Measurements from ENCODE around the gene SYNE2. TPM values are rescaled to one million over a fixed set of nuclear protein-coding genes. Genes with fewer than 3 reads are reported as not detected.
A peak's percentile ranks its signal among the peaks of the same experiment; 100 is the strongest.
"Not testable (repeated sequence)": the region's sequence is repeated elsewhere in the genome, so short reads cannot be mapped to it uniquely, and the experiment has no call there.

The SYNE2 gene
- total RNA-seq, 1 donor from 2014 or later = 81.4 TPM

- H3K27me3 ChIP-seq (ENCODE audit: control insufficient read depth in 3 of 3, insufficient read depth in 3 of 3, low read length in 3 of 3); H3K4me3 ChIP-seq (ENCODE audit: low read length in 3 of 3); H3K27ac ChIP-seq (ENCODE audit: low read depth, low read length); H3K9ac ChIP-seq (ENCODE audit: low read depth in 1 of 3, low read length in 3 of 3); H3K9me3 ChIP-seq (ENCODE audit: control insufficient read depth in 3 of 3, low read length in 3 of 3): not testable (repeated sequence)
- Histone ChIP-seq H3K36me3 (ENCODE audit: control insufficient read depth in 3 of 3, insufficient read depth in 3 of 3, low read length in 3 of 3) (peaks cover 39 to 46% (median 41%) of the 10 kb centered on the region in 3 donors), H3K4me1 (ENCODE audit: control insufficient read depth in 3 of 3, insufficient read depth in 3 of 3, low read length in 3 of 3) (peaks cover 19 to 42% (median 22%) of the 10 kb centered on the region in 3 donors)
Observed at GRCh38 chr14:64210912-64211311, 358.1 kb downstream of the SYNE2 start.

DNA sequence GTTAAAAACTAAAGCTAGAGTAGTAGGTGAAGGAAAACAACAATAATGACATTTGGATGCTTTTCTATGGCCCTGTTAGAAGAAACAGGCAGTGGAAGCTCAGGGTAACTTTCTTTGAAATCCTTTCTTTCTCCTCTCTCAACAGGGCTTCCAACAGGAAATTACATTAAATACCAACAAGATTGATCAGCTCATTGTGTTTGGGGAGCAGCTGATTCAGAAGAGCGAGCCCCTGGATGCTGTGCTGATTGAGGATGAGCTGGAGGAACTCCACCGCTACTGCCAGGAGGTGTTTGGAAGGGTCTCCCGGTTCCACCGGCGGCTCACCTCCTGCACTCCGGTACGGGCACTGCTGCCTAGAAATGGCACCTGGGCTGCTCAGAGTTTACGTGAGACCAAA is 359.9 kb downstream of the SYNE2 start:
- H3K4me3 ChIP-seq (ENCODE audit: low read length in 3 of 3) = no peak overlapping the region
- H3K27me3 ChIP-seq (ENCODE audit: control insufficient read depth in 3 of 3, insufficient read depth in 3 of 3, low read length in 3 of 3) = no peaks in the 10 kb centered on the region
- H3K4me1 ChIP-seq (ENCODE audit: control insufficient read depth in 3 of 3, insufficient read depth in 3 of 3, low read length in 3 of 3) = peaks cover 25 to 56% (median 30%) of the 10 kb centered on the region in 3 donors
- peaks cover 53 to 63% (median 55%) of the 10 kb centered on the region in 3 donors for H3K36me3 ChIP-seq (ENCODE audit: control insufficient read depth in 3 of 3, insufficient read depth in 3 of 3, low read length in 3 of 3)
- H3K27ac ChIP-seq (ENCODE audit: low read depth, low read length) = peak overlapping the region; percentile 94
- no peak overlapping the region for H3K9ac ChIP-seq (ENCODE audit: low read depth in 1 of 3, low read length in 3 of 3)
- H3K9me3 ChIP-seq (ENCODE audit: control insufficient read depth in 3 of 3, low read length in 3 of 3) = no peaks in the 10 kb centered on the region

GRCh38 chr14:64213086-64213485 is 360.3 kb downstream of the SYNE2 start:
- no peaks in the 10 kb centered on the region for H3K9me3 ChIP-seq (ENCODE audit: control insufficient read depth in 3 of 3, low read length in 3 of 3)
- H3K4me1 ChIP-seq (ENCODE audit: control insufficient read depth in 3 of 3, insufficient read depth in 3 of 3, low read length in 3 of 3) = peaks cover 28 to 60% (median 34%) of the 10 kb centered on the region in 3 donors
- no peak overlapping the region for H3K9ac ChIP-seq (ENCODE audit: low read depth in 1 of 3, low read length in 3 of 3)
- no peaks in the 10 kb centered on the region for H3K27me3 ChIP-seq (ENCODE audit: control insufficient read depth in 3 of 3, insufficient read depth in 3 of 3, low read length in 3 of 3)
- peaks cover 52 to 63% (median 57%) of the 10 kb centered on the region in 3 donors for H3K36me3 ChIP-seq (ENCODE audit: control insufficient read depth in 3 of 3, insufficient read depth in 3 of 3, low read length in 3 of 3)
- H3K27ac ChIP-seq (ENCODE audit: low read depth, low read length) = peak overlapping the region; percentile 94
- H3K4me3 ChIP-seq (ENCODE audit: low read length in 3 of 3) = peak overlapping the region in 2 of 3 donors; percentile 5 to 6

DNA sequence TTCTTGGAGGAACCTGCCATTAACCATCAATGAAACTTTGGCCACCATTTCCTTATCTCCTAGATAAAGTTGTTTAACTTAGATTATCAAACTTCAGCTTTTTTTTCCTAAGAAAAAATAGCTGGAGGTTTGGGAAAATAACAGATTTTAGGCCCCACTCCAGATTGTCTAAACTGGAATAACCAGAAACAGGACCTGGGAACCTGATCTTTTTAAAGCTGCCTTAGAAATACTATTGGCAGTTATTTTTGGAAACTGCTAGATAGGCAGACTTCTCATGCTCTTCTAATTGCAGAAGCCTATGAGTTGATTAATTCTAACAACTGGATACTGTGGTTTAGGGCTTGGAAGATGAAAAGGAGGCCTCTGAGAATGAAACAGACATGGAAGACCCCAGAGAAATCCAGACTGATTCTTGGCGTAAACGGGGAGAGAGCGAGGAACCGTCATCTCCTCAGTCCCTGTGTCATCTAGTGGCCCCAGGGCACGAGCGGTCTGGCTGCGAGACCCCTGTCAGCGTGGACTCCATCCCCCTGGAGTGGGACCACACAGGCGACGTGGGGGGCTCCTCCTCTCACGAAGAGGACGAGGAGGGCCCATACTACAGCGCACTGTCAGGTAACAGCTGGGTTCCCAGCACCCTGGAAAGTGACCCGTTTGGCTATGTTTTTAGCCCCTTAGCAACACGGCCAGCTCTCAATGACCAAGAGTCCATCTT is 361.2 kb downstream of the SYNE2 start:
- Histone ChIP-seq H3K27ac (ENCODE audit: low read depth, low read length) (peak overlapping the region; percentile 94), H3K4me3 (ENCODE audit: low read length in 3 of 3) (peak overlapping the region; percentile 83 to 88 (median 87)), H3K9me3 (ENCODE audit: control insufficient read depth in 3 of 3, low read length in 3 of 3) (no peaks in the 10 kb centered on the region), H3K4me1 (ENCODE audit: control insufficient read depth in 3 of 3, insufficient read depth in 3 of 3, low read length in 3 of 3) (peaks cover 35 to 60% (median 38%) of the 10 kb centered on the region in 3 donors), H3K9ac (ENCODE audit: low read depth in 1 of 3, low read length in 3 of 3) (peak overlapping the region; percentile 82 to 92 (median 84)), H3K36me3 (ENCODE audit: control insufficient read depth in 3 of 3, insufficient read depth in 3 of 3, low read length in 3 of 3) (peaks cover 48 to 63% (median 63%) of the 10 kb centered on the region in 3 donors), H3K27me3 (ENCODE audit: control insufficient read depth in 3 of 3, insufficient read depth in 3 of 3, low read length in 3 of 3) (no peaks in the 10 kb centered on the region)

GRCh38 chr14:64215274-64215673 is 362.5 kb downstream of the SYNE2 start:
- Histone ChIP-seq H3K36me3 (ENCODE audit: control insufficient read depth in 3 of 3, insufficient read depth in 3 of 3, low read length in 3 of 3) (peaks cover 51 to 66% (median 64%) of the 10 kb centered on the region in 3 donors), H3K9me3 (ENCODE audit: control insufficient read depth in 3 of 3, low read length in 3 of 3) (no peaks in the 10 kb centered on the region), H3K4me1 (ENCODE audit: control insufficient read depth in 3 of 3, insufficient read depth in 3 of 3, low read length in 3 of 3) (peaks cover 35 to 60% (median 38%) of the 10 kb centered on the region in 3 donors), H3K9ac (ENCODE audit: low read depth in 1 of 3, low read length in 3 of 3) (peak overlapping the region; percentile 82 to 92 (median 84)), H3K27ac (ENCODE audit: low read depth, low read length) (peak overlapping the region; percentile 94), H3K4me3 (ENCODE audit: low read length in 3 of 3) (peak overlapping the region; percentile 83 to 88 (median 87)), H3K27me3 (ENCODE audit: control insufficient read depth in 3 of 3, insufficient read depth in 3 of 3, low read length in 3 of 3) (no peaks in the 10 kb centered on the region)

GRCh38 chr14:64215978-64216377 is 363.2 kb downstream of the SYNE2 start:
- Histone ChIP-seq H3K9ac (ENCODE audit: low read depth in 1 of 3, low read length in 3 of 3) (peak overlapping the region; percentile 82 to 92 (median 84)), H3K9me3 (ENCODE audit: control insufficient read depth in 3 of 3, low read length in 3 of 3) (no peaks in the 10 kb centered on the region), H3K36me3 (ENCODE audit: control insufficient read depth in 3 of 3, insufficient read depth in 3 of 3, low read length in 3 of 3) (peaks cover 57 to 69% (median 65%) of the 10 kb centered on the region in 3 donors), H3K27ac (ENCODE audit: low read depth, low read length) (peak overlapping the region; percentile 94), H3K27me3 (ENCODE audit: control insufficient read depth in 3 of 3, insufficient read depth in 3 of 3, low read length in 3 of 3) (no peaks in the 10 kb centered on the region), H3K4me1 (ENCODE audit: control insufficient read depth in 3 of 3, insufficient read depth in 3 of 3, low read length in 3 of 3) (peaks cover 38 to 62% (median 43%) of the 10 kb centered on the region in 3 donors), H3K4me3 (ENCODE audit: low read length in 3 of 3) (peak overlapping the region; percentile 83 to 88 (median 87))

DNA sequence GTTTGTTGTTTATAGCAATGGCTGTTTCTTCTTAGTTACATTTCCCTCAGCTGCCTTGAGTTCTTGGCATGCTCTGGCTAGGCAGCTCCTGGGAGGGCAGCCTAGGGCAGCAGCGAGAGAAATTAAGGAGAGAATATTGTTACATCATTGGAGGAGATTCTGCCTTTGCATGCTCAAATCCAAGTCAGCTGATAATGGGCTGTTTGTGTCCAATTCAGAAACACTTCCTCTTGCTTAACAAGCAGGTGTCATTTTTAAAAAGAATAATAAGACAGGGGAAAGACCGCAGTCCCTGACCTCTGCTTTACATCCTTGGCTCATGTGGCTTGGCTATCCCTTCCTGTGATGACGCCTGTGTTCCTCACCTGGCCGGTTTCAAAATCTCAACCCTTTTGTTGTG is 364.5 kb downstream of the SYNE2 start:
- Histone ChIP-seq H3K27ac (ENCODE audit: low read depth, low read length) (peak overlapping the region; percentile 94), H3K4me3 (ENCODE audit: low read length in 3 of 3) (peak overlapping the region; percentile 83 to 88 (median 87)), H3K9me3 (ENCODE audit: control insufficient read depth in 3 of 3, low read length in 3 of 3) (no peaks in the 10 kb centered on the region), H3K27me3 (ENCODE audit: control insufficient read depth in 3 of 3, insufficient read depth in 3 of 3, low read length in 3 of 3) (no peaks in the 10 kb centered on the region), H3K4me1 (ENCODE audit: control insufficient read depth in 3 of 3, insufficient read depth in 3 of 3, low read length in 3 of 3) (peaks cover 49 to 67% (median 53%) of the 10 kb centered on the region in 3 donors), H3K9ac (ENCODE audit: low read depth in 1 of 3, low read length in 3 of 3) (peak overlapping the region in 2 of 3 donors; percentile 82 to 92), H3K36me3 (ENCODE audit: control insufficient read depth in 3 of 3, insufficient read depth in 3 of 3, low read length in 3 of 3) (peaks cover 56 to 75% (median 74%) of the 10 kb centered on the region in 3 donors)

GRCh38 chr14:64217834-64218233 is 365.0 kb downstream of the SYNE2 start:
- peaks cover 59 to 77% (median 73%) of the 10 kb centered on the region in 3 donors for H3K36me3 ChIP-seq (ENCODE audit: control insufficient read depth in 3 of 3, insufficient read depth in 3 of 3, low read length in 3 of 3)
- peak overlapping the region; percentile 3 to 83 (median 48) for H3K4me3 ChIP-seq (ENCODE audit: low read length in 3 of 3)
- H3K9me3 ChIP-seq (ENCODE audit: control insufficient read depth in 3 of 3, low read length in 3 of 3) = no peaks in the 10 kb centered on the region
- peaks cover 49 to 67% (median 56%) of the 10 kb centered on the region in 3 donors for H3K4me1 ChIP-seq (ENCODE audit: control insufficient read depth in 3 of 3, insufficient read depth in 3 of 3, low read length in 3 of 3)
- H3K27ac ChIP-seq (ENCODE audit: low read depth, low read length) = peak overlapping the region; percentile 94
- peak overlapping the region in 2 of 3 donors; percentile 82 to 92 for H3K9ac ChIP-seq (ENCODE audit: low read depth in 1 of 3, low read length in 3 of 3)
- H3K27me3 ChIP-seq (ENCODE audit: control insufficient read depth in 3 of 3, insufficient read depth in 3 of 3, low read length in 3 of 3) = no peaks in the 10 kb centered on the region

DNA sequence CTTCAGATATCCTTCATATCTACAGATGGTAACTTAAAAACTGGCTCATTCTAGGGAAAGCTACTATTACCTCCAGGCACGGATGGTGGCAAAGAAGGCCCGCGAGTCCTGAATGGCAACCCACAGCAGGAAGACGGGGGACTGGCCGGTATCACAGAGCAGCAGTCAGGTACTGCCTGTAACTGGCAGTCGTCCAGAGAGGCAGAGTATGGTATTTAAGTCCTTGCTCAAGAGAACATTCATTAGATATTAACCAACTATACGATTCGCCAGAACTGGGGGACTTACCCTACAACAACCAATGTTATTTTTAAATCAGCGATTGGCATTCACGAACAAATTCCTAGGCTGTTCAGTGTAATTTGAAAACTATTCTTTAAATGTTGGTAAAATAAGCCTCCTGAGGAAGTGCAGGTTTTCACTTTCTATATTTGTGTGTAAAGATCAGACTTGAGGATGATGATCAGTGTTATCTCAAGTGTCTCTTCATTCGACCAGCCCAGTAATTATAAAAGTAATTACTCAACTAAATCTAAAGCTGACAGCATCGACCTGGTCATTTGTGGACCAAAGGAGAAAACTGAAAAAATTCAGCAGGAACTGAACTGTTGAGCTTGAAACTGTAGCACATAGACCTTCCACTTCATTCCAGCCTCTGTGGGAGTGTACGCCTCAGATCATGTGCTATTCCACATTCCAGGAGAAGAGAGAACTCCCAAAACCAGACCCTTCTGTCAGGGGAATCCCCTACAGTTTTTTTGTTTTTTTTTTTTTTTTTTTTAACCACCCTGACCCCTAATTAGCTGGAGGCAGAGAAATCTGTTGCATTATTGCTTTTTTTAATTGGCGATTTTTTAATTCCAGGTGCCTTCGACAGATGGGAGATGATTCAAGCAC is 365.8 kb downstream of the SYNE2 start:
- Histone ChIP-seq H3K27me3 (ENCODE audit: control insufficient read depth in 3 of 3, insufficient read depth in 3 of 3, low read length in 3 of 3) (no peaks in the 10 kb centered on the region), H3K27ac (ENCODE audit: low read depth, low read length) (peak overlapping the region; percentile 94), H3K4me1 (ENCODE audit: control insufficient read depth in 3 of 3, insufficient read depth in 3 of 3, low read length in 3 of 3) (peaks cover 47 to 68% (median 58%) of the 10 kb centered on the region in 3 donors), H3K9ac (ENCODE audit: low read depth in 1 of 3, low read length in 3 of 3) (peak overlapping the region; percentile 28 to 92 (median 32)), H3K4me3 (ENCODE audit: low read length in 3 of 3) (peak overlapping the region; percentile 3 to 83 (median 48)), H3K9me3 (ENCODE audit: control insufficient read depth in 3 of 3, low read length in 3 of 3) (no peaks in the 10 kb centered on the region), H3K36me3 (ENCODE audit: control insufficient read depth in 3 of 3, insufficient read depth in 3 of 3, low read length in 3 of 3) (peaks cover 66 to 85% (median 80%) of the 10 kb centered on the region in 3 donors)
